PC-3 (cell line): ENCODE measurements around the gene PCED1B.

Experiments
- CTCF ChIP-seq: fragments of 300-600 bp; sonication (generic); conservative IDR thresholded peaks from 2 replicates; pipeline ENCODE4 v1.5.1; 2017; ENCODE audit warnings: antibody characterized with exemption, low read depth, mild to moderate bottlenecking, low read length
- EZH2 ChIP-seq: fragments of 300-600 bp; sonication (generic); IDR thresholded peaks from one replicate; pipeline ENCODE4 v1.6.1; 2017; ENCODE audit warnings: antibody characterized with exemption, mild to moderate bottlenecking, low read length; ENCODE audit not compliant: unreplicated experiment
- EZH2phosphoT487 ChIP-seq: fragments of 300-600 bp; sonication (generic); IDR thresholded peaks from 2 replicates; pipeline ENCODE4 v1.6.1; 2018; ENCODE audit warnings: mild to moderate bottlenecking, antibody characterized with exemption, low read length, borderline replicate concordance

- TF ChIP-seq CTCF (no peak), EZH2phosphoT487 (no peak), EZH2 (no peak)
These were observed 152.0 kb downstream of the PCED1B start for GRCh38 chr12:47231456-47231855.
